HG03103 (cell line): ENCODE results near the gene SLC10A7.
A peak's percentile ranks its signal among the peaks of the same experiment; 100 is the strongest.

ENCODE experiments used
- ATAC-seq: cut with Tn5 transposase; IDR thresholded peaks from one replicate; pipeline ENCODE4 v1.9.1; 2021; ENCODE audit warnings: low read depth; ENCODE audit not compliant: unreplicated experiment

SLC10A7 gene

DNA sequence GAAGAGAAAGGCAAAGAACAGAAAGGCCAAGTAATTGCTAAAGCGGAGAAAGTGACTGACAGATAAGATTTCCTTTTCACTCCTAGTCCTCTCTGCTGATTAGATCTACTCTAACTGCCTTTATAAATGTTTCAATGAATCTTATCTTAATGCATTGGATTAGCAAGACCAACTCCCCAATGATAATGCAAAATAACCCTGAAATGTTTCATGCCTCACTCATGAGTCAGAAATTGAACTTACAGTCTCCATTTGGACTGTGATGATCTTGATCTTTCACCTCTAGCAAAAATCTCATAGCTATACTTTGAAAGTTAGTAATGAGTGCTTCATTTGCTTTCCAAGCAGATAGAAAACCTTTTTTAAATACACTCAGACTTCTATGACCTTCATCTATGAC, 26.5 kb downstream of the SLC10A7 start:
- no peak for ATAC-seq

DNA sequence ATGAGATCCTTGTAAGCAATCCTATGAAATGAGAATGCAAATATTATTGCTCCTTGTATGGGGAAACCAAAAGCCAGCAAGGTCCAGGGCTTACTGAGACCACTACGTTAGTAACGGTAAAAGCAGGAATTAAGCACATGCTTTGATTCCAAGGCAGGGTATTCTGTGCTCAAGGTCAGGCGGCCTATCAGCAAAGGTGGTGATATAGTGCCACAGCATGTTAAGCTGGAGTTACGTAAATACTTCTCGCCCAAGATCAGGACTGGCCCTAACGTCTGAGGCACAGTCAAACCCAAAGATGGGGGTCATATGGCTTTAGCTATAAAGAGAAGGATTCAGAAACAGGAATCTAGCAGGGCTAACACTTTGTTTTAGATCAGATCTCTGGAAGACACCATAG, 27.6 kb downstream of the SLC10A7 start:
- ATAC-seq, result no peak

- no peak for ATAC-seq
Observed at GRCh38 chr4:146490106-146490505, 31.6 kb downstream of the SLC10A7 start.

- no peak for ATAC-seq
Observed at GRCh38 chr4:146488495-146489174, 33.1 kb downstream of the SLC10A7 start.

DNA sequence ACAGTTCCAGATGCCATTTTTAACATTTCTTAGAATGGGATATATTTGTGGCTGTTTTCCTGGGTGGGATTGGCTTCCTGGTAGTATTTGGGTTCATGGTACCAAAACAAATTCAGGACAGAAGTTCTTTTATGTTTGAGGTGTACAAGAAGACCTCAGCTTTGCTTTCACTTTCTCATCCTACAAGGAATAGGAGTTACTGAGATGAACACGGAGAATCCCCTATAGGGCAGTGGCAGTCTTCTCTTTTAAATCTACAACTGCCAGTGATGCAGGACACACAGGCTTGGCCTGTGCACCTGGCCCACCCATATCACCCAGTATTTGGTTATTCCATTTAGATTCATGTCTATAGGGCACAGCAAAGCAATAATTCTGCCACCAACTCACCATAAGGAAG, 35.2 kb downstream of the SLC10A7 start:
- ATAC-seq, result peak; percentile 84

DNA sequence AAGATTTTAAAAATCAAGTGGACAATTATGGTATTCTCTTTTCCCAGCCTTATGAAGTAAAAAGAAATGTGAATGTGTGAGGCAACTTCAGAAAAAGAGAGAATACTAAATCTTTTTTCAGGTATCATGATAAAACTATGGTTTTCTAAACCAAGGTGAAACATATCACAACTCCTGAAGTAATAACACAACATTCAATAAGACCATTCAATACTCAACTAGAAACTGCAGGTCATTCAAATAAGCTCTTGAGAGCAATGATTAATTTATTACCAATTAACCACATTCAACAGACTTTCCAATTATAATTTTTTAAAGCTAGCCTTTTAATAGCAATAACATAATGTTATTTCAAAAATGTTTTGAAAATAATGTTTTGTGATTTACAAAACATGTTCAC, 35.8 kb downstream of the SLC10A7 start:
- ATAC-seq, result no peak

GRCh38 chr4:146482788-146483187, 39.0 kb downstream of the SLC10A7 start:
- no peak for ATAC-seq

DNA sequence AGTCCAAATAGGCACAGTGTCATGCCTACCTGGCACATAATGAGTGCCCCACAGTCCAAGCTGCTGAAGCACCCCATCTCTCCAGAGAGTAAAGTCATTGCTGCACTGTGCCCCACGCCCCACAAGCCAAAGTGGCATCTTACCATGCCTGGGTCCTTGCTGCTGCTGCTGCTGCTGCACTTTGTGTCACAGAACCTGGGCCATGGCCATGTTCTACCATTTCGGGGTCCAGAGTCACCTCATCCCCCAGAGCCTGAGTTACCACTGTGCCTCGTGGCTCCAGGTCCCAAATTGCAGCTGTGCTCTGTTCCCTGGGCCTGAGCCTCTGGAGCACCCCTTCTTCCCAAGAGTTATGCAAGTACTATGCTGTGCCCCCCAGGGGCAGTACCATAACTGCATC, 40.5 kb downstream of the SLC10A7 start:
- ATAC-seq, result no peak

DNA sequence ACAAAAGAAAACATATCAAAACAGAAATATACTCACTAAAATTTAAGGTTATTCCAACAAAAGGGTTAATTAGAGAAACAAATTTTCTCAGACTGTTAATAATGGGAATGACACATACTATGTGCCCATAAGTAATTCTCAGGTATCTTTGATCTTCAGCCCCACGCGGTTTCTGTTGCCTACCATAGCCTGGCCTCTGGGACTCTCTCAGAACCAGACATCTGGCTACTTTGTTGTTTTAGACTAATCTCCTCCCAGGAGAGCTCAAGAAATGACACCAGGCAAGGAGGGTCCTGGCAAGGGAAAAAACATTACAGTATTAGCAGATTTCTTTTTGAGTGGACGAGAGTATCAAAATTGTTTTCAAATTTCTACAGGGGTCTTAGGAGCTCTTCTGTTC, 43.7 kb downstream of the SLC10A7 start:
- ATAC-seq, result no peak

GRCh38 chr4:146477054-146477453, 44.7 kb downstream of the SLC10A7 start:
- ATAC-seq, result no peak

DNA sequence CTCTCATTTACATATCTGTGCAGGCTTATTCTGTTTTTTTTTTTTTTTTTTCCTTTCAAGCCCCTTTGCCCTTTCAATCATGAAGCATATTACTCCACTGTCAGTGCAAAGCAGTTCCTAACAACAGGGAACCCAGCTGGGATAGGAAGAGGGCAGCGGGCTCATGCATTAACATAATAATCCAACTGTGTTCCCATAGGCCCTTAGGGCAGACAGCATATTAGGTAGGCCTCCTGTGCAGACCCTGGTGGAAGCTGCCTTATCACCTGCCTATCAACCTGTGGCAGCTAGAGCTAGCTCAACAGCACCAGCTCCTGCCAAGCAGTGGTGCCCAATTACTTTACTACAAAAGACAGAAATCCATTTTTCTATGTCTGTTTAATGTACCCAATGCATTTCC, 49.3 kb downstream of the SLC10A7 start:
- no peak for ATAC-seq

DNA sequence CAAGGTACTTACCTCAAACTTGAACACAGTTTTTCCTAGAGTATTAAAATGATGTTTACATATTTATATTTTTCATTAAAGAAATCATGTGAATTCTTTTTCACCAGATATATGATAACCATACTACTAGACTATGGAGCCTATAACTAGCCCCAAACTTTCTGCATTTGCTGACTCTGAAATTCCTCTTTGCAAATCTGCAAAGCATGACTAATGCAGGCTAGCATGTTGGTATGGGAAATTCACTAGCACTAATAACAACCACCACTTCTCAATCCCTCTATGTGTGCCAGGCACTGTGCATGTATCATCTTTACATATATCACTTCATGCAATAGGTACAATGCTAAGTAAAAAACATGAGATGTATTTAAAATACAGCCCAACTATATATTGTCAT, 51.1 kb downstream of the SLC10A7 start:
- no peak for ATAC-seq

DNA sequence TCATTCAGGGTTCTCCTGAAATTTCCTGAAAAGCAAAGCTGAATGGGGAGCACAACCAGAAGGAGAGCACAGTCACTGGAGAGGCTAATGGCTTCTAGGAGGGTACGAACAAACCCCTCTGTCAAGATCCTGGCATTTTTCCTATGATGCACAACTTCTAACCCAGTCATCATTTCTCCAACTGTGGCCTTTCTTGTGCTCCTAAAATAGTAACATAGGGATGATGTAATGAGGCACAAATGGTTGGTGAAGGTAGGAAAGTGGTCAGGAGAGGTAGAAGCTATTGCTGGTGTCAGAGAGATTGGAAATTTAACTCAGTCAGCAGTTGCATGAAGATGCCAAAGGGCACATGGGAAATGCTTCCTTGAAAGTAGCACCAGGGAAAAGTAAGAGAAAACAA, 52.7 kb downstream of the SLC10A7 start:
- ATAC-seq, result no peak

GRCh38 chr4:146465628-146466027, 56.1 kb downstream of the SLC10A7 start:
- ATAC-seq, result no peak

- ATAC-seq, result no peak
Observed at GRCh38 chr4:146462251-146462650, 59.5 kb downstream of the SLC10A7 start.

DNA sequence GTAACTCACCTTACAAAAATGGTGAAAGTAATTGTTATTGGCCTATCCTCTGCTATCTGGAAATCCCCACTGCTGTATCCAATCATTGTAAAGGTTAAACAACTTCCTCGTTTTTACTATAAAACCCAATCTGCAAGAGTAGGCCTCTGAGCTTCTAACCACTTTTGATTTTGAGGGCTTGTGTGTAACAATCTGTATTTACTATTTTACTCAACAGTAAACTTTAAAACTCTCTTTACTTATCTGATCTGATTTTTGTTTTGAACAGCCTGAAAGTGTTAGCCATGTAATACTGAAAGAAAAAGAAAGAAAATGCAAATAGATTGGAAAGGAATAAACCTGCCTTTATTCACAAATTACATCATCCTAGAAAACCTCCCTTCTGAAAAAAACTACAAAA, 63.1 kb downstream of the SLC10A7 start:
- peak; percentile 89 for ATAC-seq

DNA sequence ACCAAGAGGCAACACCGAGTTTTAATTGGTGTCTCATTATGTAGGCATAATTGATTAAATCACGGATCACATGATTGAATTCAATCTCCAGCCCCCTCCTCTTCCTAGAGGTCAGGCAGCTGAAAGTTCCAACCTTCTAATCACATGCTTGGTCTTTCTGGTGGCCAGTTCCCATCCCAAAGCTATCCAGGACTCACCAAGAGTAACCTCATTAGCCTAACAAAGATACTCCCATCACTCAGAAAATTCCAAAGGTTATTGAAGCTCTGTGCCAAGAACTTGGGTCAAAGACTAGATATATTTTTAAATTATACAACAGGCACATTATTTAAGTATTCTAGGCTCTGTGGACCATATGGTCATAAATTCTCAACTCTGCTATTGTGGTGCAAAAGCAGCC, 65.1 kb downstream of the SLC10A7 start:
- ATAC-seq, result no peak

GRCh38 chr4:146453181-146453807, 68.4 kb downstream of the SLC10A7 start:
- no peak for ATAC-seq

GRCh38 chr4:146450524-146450923, 71.2 kb downstream of the SLC10A7 start:
- peak; percentile 69 for ATAC-seq

DNA sequence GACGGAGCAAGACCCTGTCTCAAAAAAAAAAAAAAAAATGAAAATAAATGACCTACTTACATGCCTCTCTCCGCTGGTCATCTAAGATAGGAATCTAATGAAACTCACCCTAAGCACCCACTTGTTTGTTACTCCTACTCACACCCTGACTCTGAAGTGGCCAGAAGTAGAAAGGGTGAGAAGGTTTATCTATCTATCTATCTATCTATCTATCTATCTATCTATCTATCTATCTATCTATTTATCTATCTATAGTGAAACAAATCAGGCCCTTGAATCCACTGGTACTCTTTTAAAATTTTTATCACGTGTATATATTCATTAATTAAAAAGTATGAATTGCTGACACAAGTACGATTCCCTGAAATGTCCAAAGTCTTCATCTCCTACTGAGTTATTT, 75.2 kb downstream of the SLC10A7 start:
- ATAC-seq, result no peak

DNA sequence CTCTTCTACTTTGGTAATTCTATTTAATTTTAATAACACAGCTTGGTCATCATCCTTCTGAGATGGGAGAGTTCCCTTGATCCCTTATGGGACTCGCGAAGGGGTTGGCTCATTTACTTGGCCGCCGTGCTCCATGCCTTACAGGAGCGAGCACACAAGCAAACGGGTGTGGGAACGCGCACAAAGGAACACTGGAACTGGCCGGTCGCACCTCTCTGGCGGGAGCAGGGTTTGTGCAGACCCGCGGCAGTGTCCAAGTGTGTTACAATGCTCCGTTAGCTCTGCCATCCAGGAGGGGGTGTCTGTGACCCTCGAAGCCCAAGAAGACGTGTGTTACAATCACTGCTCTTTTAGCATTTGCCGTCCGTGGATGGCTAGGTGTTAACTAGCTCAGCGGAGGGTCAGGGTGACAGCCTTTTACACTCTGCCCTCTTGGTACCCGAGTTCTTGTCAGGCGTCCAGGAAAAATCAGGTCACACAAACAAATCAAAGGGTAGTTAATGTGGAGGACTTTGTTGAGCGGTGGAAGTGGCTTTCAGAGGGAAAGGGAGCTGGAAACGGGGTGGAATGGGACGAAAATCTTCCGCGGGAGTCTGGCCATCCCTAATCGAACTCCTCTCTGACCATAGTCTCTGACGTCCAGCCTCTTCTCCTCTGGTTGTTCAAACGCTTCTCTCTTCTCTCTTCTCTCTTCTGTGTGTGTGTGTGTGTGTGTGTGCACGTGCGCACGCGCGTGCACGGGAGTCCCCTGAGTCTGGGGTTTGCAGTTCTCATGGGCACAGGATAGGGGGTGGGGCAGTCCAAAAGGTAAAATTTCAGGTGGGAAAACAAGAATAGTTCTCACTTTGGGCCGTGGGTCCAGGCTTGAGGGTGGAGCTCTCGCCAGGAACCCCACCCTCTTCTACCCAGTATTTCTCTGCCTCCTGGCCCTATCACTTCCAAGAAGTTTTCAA, 76.3 kb downstream of the SLC10A7 start:
- ATAC-seq, result no peak
